HL-60 (cell line): Measurements from ENCODE around the gene EIF4G3.

Source experiments
- GABPA ChIP-seq: IDR thresholded peaks from 2 replicates; pipeline ENCODE4 v1.6.1; 2012; ENCODE audit warnings: low read depth
- POLR2AphosphoS5 ChIP-seq: IDR thresholded peaks from 2 replicates; pipeline ENCODE4 v1.6.1; 2012; ENCODE audit warnings: low read depth
- TF ChIP-seq, protein P1 (sequence below): IDR thresholded peaks from one replicate; pipeline ENCODE4 v1.5.1; 2011; ENCODE audit warnings: low read length, control low read depth, inconsistent platforms; ENCODE audit not compliant: insufficient read depth

- TF ChIP-seq, protein P1, sequence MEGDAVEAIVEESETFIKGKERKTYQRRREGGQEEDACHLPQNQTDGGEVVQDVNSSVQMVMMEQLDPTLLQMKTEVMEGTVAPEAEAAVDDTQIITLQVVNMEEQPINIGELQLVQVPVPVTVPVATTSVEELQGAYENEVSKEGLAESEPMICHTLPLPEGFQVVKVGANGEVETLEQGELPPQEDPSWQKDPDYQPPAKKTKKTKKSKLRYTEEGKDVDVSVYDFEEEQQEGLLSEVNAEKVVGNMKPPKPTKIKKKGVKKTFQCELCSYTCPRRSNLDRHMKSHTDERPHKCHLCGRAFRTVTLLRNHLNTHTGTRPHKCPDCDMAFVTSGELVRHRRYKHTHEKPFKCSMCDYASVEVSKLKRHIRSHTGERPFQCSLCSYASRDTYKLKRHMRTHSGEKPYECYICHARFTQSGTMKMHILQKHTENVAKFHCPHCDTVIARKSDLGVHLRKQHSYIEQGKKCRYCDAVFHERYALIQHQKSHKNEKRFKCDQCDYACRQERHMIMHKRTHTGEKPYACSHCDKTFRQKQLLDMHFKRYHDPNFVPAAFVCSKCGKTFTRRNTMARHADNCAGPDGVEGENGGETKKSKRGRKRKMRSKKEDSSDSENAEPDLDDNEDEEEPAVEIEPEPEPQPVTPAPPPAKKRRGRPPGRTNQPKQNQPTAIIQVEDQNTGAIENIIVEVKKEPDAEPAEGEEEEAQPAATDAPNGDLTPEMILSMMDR, result no peak
- no peak for TF ChIP-seq GABPA
- TF ChIP-seq POLR2AphosphoS5, result no peak
Observed at GRCh38 chr1:21077085-21077484, 99.6 kb downstream of the EIF4G3 start.
